Activated CD4-positive, alpha-beta T cell treated with anti-CD3 and anti-CD28 coated beads for 4 hours (primary cell): ENCODE measurements around the gene SLC35G2.
"Not testable (repeated sequence)": the region's sequence is repeated elsewhere in the genome, so short reads cannot be mapped to it uniquely, and the experiment has no call there.

ENCODE experiments used
- DNase-seq, 2 donors: peaks; one replicate each; pipeline ENCODE4 v3.0.0-alpha.2; 2020

Gene SLC35G2

GRCh38 chr3:136835813-136836510 lies 17.0 kb downstream of the SLC35G2 start:
- DNase-seq = no peak

DNA sequence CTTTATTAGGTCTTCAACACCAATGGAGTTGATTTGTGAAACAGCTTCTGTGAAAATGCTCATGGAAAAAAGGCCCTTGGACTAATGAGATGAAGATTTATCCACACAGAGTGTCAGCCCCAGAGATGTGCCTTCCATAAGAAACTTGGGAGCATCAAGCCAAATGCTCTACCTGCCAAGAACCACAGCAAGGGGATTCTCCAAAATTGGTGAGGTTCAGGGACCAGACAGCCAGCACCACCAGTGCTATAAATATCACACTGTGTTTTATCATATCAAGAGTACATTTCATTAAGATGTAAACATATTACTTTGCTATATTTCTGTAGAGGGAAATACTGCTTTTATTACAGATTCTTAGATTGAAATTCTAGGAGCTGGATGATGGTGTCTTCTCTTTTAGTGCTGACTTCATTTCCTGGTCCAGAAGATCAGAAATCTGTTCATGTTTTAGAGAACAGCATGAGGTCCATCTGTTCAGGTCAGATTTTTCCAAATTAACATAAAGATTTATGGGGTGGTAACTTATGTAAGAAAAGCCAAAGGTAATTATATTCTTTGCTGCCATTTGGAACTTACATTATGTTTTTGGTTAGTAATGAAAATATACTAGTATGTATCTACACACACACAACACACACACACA lies 17.7 kb downstream of the SLC35G2 start:
- DNase-seq = no peak

DNA sequence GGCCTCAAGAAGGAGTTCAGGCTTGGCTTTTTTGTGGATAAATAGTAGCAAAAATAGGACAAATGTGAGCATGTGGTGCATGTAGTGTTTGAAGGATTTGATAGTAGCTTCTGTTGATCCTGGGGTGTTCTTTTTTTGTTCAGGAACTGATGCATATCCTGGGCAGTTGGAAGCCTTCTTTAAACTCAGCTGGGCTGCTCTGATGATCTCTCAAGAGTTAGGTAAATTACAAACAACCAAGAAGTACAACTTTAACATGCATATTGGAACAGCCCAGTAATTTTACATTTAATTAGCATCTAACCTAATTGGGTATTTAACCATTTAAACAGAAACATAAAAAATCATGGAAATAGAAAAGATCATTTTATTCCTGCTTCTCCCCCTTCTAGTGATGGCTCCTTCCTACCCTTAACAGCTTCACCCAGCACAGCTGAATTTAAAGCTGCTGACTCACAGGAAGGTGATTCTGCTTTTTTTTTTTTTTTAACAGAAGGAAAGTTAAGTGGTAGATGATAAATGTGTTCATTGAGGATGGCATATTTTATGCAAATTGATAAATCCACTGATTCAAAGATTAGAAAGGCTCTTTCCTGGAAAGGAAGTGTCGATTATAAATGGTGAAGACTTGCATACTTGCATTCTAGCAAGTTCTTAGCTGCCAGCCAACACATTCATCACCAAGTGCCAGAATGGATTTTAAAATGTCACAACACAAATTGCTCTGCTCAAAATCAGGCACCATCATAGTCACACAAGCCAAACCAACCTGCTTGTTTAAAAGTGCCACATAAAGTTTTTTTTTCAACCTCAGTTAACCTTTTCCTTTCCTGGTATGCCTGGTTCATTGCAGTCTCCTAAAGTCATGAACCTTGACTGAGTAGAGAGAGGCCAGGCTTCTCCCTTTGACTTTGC lies 20.0 kb downstream of the SLC35G2 start:
- no peak for DNase-seq

- no peak for DNase-seq
These were observed 20.6 kb downstream of the SLC35G2 start for GRCh38 chr3:136839556-136839931.

DNA sequence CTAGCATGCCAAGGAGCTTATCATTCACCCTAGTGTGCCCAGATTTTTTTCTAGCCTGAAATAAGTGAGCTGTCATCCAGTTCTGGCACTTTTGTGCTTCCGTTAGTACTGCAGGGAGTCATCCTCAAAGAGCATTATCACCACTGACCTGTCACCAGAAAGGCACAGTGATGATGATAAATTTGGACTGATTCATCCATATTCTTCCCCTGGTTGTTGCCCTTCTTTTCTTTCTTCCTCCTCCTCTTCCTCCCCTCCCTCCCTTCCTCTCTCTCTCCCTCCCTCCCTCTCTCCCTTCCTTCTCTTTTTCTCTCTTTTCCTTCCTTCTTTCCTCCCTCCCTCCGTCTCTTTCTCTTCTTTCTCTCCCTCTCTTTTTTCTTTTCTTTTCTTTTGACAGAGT lies 21.3 kb downstream of the SLC35G2 start:
- no peak for DNase-seq

GRCh38 chr3:136842294-136842693 lies 23.4 kb downstream of the SLC35G2 start:
- no peak for DNase-seq

DNA sequence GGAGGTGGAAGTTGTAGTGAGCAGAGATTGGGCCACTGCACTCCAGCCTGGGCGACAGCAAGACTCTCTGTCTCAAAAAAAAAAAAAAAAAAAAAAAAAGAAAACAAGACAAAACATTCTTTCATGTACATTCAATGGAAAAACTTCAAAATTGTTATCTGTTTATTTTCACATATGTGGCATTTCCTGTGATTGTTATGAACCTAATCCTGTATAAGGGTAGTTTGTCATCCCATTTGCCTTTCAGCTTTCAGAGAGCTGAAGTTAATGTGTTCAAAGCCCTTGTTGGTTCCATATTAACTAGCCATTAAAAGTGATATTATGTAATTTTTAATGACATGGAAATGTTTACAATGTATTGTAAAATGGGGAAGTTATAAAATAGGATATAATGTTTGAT lies 25.8 kb downstream of the SLC35G2 start:
- DNase-seq = no peak

DNA sequence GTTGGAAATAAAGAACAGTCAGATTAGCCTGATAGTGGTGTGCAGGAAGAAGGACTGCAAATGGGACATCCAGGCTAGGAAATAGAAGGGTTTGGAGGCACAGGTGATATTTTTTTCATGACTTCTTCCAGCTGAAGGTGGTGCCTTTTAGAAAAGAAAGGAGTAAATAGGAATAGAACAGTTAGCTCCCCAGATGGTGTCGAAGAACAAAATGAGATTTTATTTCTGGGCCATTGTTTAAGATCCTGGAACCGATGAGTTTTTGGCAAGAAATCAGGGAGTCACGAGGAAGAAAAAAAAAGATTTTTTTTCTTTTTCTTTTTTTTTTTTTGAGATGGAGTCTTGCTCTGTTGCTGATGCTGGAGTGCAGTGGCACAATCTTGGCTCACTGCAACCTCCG lies 33.3 kb downstream of the SLC35G2 start:
- DNase-seq = no peak

GRCh38 chr3:136856665-136857064 lies 37.7 kb downstream of the SLC35G2 start:
- no peak for DNase-seq

DNA sequence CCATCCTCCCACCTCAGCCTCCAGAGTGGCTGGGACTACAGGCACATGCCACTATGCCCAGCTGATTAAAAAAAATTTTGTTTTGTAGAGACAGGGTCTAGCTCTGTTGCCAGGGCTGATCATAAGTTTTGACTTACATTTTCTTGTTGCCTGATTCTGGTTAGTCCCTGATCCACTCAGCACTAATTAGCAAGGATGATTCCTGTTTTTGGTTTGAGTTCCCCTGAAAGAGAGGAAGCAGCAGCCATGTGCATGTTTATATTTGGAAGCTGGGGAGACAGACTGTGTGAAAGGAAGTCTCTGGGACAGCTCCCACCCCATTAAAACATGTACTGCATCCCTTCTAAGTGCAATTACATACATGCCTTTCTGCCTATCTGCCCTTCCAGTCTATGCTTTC lies 39.5 kb downstream of the SLC35G2 start:
- no peak for DNase-seq

DNA sequence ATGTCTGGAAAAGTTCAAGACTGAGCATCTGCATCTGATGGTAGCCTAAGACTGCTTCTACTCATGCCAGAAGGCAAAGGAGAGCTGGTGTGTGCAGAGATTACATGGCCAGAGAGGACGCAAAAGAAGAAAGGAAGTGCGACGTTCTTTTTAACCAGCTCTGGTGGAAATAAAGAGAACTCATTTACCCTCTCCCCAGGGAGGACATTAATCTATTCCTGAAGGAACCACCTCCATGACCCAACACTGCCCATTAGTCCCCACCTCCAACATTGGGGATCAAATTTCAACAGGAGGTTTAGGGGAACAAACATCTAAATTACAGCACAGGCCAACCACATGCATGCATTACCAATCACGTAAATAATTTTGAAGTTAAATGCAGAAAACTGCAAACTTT lies 41.6 kb downstream of the SLC35G2 start:
- DNase-seq = no peak

DNA sequence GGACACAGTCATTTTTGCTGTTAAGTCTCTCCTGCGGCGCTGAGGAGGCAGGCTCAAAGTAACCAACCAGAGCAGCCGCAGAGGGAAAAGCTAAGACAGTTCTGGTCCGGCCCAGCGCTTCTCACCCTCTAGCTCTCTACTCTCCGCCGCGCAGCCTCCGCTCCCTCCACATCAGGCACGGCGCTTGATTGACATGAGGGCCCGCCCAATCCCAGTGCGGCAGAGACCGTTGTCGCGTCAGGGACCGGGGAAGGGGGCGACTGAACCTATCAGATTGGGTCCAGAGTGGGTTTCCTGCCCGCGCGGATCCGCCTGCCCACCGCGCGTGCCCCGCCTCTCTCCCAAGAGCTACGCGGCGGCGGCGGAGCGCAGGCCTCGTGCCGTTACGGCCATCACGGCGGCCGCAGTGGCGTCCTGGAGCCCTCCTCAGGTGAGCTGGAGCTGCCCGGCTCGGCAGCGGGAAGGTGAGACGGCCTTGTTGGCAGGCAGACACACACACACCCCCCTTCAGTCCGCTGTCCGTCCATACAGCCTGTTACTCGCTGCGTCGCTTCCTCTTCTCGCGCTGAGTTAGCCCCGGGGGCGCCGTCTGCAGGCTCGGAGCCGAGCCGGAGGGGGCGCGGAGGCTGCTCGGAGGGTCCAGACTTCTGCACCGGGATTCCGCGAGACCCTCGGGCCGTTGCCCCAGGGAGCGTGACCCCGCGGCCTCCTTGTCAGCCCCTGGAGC lies 43.1 kb downstream of the SLC35G2 start, which contains the start of gene NCK1:
TSS of gene NCK1 (plus strand) at position 319 of the 727 bp plus-strand sequence. CDS start 65,794 bp downstream, outside the sequence.
- peak; percentile 97 to 98 for DNase-seq

- peak; percentile 20 to 37 for DNase-seq
These were observed 43.8 kb downstream of the SLC35G2 start for GRCh38 chr3:136862617-136863322.

DNA sequence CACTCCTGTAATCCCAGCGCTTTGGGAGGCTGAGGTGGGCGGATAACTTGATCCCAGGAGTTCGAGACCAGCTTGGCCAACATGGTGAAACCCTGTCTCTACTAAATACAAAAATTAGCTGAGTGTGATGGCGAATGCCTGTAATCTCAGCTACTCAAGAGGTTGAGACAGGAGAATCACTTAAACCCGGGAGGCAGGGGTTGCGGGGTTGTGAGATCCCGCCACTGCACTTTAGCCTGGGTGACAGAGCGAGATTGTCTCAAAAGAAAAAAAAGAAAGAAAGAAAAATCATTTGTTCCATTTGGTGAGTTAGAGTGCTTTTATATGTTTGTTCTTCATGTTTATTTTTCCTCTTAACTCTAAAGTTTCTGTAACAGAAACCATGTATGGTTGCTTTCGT lies 50.4 kb downstream of the SLC35G2 start:
- DNase-seq = no peak

GRCh38 chr3:136872258-136872657 lies 53.3 kb downstream of the SLC35G2 start:
- not testable (repeated sequence) for DNase-seq

GRCh38 chr3:136879510-136879909 lies 60.6 kb downstream of the SLC35G2 start:
- DNase-seq = not testable (repeated sequence)

DNA sequence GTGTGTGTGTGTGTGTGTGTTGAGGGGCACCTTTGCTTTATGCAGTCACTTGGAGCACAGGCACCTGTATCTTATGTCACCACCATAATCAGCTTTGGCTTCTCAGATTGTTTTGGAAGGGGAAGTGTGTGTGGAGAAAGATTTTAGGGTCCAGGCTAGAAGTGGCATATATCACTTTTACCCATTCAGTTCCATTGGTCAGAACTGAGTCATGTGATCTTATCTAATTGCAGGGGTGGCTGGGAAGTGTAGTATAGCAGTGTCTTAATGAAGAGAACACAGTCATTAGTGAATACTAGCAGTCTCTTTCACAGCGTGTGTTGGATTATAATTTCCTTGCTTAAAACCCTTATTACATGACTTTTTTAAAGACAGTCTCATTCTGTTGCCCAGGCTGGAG lies 63.6 kb downstream of the SLC35G2 start:
- DNase-seq = no peak

DNA sequence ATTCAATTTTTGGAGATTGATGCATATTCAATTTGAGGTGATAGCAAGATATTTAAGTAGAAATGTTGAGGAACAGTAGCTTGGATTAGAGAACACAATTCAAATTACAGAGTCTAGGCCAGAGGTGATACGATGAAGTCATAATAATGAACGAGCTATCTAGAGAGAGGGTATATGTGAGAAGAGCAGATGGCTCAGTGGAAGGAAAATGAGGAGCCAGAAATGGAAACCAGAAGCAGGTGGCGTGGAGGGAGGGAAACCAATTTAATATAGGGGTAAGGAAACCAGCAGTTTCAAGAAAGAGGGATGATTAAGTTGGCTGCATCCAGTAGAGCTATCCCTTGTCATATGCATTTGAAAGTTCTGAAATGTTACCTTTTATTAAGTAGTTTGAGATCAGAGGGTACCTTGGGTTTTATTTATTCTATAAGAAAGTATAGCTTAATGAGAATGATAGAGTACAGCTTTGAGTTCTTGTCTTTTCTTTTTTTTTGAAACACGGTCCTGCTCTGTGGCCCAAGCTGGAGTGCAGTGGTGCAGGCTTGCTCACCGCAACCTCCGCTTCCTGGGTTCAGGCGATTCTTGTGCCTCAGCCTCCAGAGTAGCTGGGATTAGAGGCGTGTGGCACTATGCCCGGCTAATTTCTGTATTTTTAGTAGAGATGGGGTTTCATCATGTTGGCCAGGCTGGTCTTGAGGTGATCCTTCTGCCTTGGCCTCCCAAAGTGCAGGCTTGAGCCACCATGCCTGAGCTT lies 65.2 kb downstream of the SLC35G2 start:
- no peak for DNase-seq

DNA sequence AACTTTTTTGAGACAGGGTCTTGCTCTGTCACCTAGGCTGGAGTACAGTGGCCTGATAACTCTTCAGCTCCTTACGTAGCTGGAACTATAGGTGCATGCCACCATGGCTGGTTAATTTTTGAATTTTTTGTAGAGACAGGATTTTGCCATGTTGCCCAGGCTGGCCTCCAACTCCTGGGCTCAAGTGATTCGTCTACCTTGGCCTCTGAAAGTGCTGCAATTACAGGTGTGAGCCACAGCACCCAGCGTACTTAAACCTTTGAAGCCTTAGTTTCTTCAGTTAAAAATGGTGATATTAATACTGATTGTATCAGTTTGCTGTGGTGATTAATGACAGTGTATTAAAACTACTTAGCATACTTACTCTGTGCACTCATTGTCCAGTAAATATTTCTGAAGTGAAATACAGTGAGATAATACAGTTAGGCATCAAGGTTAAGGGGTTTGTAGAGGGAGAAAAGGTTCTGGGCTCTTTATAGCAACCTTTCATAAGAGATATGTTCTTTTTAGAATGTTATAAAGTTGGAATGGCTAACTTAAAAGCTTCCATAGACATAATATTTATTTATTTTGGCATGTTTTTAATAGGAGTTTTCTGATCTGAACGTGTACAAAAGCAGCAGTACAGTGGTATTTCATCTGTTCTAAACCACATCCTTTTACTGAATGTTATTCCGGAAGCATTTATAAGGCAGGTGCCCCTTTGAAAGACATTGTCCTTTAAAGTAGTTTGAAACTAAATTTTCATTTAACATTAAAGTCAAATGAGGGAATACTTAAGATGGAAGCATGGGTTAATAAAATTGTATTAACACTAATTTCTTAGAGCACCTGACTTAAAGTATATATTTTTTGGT lies 66.7 kb downstream of the SLC35G2 start:
- no peak for DNase-seq

- DNase-seq = no peak
These were observed 71.0 kb downstream of the SLC35G2 start for GRCh38 chr3:136889947-136890346.
